ENCODE results near the gene ATP1B3. TPM values are rescaled to one million over a fixed set of nuclear protein-coding genes. Genes with fewer than 3 reads are reported as not detected.
A peak's percentile ranks its signal among the peaks of the same experiment; 100 is the strongest.

ATP1B3 gene
- total RNA-seq, 2 donors from 2014 or later, result 13.2 to 28.0 TPM

DNA sequence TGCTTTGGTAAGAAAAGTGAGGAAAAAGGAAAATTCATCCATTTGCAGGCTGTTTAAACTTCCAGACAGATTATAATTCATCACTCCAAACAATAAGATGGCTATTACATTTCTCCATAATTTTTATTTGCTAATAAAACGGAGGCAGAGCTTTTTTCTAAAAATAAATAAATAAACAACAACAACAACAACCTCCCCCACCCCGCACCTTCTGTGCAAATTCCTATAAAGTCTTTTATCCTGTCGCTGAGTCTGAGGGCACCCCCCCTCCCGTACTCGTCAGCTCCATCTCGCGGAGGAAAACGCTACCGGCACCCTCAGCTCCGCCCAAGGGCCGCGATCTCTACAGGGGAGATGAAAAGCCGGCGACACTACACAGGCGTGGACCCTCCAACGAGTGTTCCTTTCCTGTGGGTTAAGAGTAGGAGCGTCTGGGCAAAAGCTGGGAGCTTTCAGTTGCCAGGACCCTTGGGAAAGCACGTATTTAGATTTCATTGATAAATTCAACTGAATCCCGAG lies 1.0 kb upstream of the ATP1B3 start:
- DNase-seq, result peak; percentile 78 to 85 (median 84)
- H3K4me3 ChIP-seq, result peak overlapping the region; percentile 55 to 82
- intact Hi-C loops (cut with DNase I), result no loop called here
- 0% methylated on average over 17 to 19 of the region's 19 CpGs for WGBS, 2 donors
- no peaks in the 10 kb centered on the region for H3K27me3 ChIP-seq
- ATAC-seq, result peak; percentile 75
- H3K4me1 ChIP-seq, result peaks cover 22% of the 10 kb centered on the region
- no peaks in the 10 kb centered on the region for H3K36me3 ChIP-seq (replicated peaks in 1 of 2; ENCODE audit: insufficient read depth in 1 of 2, low read depth in 2 of 2)
- H3K27ac ChIP-seq, result peak overlapping the region; percentile 80 to 98 (median 92)
- no peak for TF ChIP-seq POLR2A (IDR thresholded peaks at IDR 0.05)
- TF ChIP-seq, protein P1, sequence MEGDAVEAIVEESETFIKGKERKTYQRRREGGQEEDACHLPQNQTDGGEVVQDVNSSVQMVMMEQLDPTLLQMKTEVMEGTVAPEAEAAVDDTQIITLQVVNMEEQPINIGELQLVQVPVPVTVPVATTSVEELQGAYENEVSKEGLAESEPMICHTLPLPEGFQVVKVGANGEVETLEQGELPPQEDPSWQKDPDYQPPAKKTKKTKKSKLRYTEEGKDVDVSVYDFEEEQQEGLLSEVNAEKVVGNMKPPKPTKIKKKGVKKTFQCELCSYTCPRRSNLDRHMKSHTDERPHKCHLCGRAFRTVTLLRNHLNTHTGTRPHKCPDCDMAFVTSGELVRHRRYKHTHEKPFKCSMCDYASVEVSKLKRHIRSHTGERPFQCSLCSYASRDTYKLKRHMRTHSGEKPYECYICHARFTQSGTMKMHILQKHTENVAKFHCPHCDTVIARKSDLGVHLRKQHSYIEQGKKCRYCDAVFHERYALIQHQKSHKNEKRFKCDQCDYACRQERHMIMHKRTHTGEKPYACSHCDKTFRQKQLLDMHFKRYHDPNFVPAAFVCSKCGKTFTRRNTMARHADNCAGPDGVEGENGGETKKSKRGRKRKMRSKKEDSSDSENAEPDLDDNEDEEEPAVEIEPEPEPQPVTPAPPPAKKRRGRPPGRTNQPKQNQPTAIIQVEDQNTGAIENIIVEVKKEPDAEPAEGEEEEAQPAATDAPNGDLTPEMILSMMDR (IDR thresholded peaks at IDR 0.05), result peak; percentile 56 to 87 (median 83)
- no peaks in the 10 kb centered on the region for H3K9me3 ChIP-seq

DNA sequence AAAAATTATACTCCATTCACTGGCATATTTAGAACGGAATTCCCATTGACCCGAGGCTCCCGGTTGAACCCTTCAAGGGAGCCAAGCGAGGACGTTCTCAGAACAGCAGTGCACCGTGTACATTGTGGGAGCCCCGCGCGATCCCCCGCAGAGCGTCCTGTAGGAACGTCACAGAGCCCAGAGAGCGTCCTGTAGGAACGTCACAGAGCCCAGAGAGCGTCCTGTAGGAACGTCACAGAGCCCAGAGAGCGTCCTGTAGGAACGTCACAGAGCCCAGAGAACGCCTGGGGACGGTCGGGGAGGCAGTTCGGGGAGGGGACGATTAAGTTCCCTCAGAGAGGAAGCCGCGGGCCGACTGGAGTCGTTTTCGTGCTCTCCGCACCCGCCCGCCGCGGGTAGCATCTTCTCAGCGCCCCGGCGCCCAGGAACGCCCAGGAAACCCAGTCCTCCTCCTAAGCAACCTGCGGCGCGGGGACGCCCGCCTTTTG lies 506 bp upstream of the ATP1B3 start:
- TF ChIP-seq, protein P1 (IDR thresholded peaks at IDR 0.05), result no peak
- TF ChIP-seq POLR2A (IDR thresholded peaks at IDR 0.05), result peak in 2 of 3 donors; percentile 21 to 47
- DNase-seq (peak; percentile 41 to 55 (median 53)), ATAC-seq (peak; percentile 60)
- Histone ChIP-seq H3K27me3 (no peaks in the 10 kb centered on the region), H3K9me3 (no peaks in the 10 kb centered on the region), H3K36me3 (replicated peaks in 1 of 2; ENCODE audit: insufficient read depth in 1 of 2, low read depth in 2 of 2) (no peaks in the 10 kb centered on the region), H3K4me1 (peaks cover 22% of the 10 kb centered on the region), H3K4me3 (peak overlapping the region; percentile 55 to 82), H3K27ac (peak overlapping the region; percentile 80 to 98 (median 92))
- intact Hi-C loops (cut with DNase I), result no loop called here
- WGBS, 2 donors, result 1% methylated on average over 42 of the region's 42 CpGs; no CpG with 5 or more reads in 1 of the 2 donors

DNA sequence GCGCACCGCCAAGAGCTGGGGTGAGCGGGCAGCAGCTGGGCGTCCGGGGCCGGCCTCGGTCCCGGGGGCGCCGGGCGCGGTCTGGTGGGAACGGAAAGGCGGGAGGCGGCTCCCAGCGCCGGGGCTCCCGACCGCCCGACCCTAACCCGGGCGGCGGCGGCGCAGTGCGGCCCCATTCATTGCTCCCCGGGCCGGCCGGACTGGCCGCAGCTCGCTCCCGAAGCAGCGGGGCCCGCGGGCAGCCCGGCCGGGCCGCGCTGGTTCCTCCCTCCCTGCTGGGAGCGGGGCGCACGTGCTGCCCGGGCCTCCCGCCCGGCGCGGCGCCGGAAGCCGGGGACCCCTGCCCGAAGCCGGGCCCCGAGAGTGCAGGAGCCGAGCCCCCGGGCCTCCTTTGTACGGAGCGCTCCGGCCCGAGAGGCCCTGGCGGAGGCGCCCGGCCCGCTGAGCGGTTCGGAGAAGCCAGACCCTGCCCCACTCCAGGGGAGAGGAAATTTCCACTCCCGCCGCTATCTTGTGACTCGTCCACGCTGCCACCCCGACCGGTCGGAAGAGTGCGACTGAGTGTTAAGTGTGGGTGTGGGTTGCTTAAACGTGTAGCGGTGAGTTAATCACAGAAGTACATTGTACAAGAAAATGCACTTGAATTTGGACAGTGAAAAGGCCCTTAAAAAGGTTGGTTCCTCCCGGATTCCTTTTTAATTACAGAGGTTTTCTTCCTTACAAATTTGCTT lies 613 bp downstream of the ATP1B3 start:
- H3K4me3 ChIP-seq, result peak overlapping the region; percentile 15 to 62
- no peaks in the 10 kb centered on the region for H3K27me3 ChIP-seq
- 0% methylated on average over 10 to 65 of the region's 76 CpGs for WGBS, 2 donors
- H3K27ac ChIP-seq, result peak overlapping the region; percentile 80 to 98 (median 92)
- no peaks in the 10 kb centered on the region for H3K9me3 ChIP-seq
- no peaks in the 10 kb centered on the region for H3K36me3 ChIP-seq (replicated peaks in 1 of 2; ENCODE audit: insufficient read depth in 1 of 2, low read depth in 2 of 2)
- ATAC-seq (peak; percentile 41), DNase-seq (peak; percentile 38 to 60 (median 48))
- intact Hi-C loops (cut with DNase I), result no loop called here
- TF ChIP-seq POLR2A (IDR thresholded peaks at IDR 0.05), result no peak
- TF ChIP-seq, protein P1 (IDR thresholded peaks at IDR 0.05), result no peak
- H3K4me1 ChIP-seq, result peaks cover 22% of the 10 kb centered on the region

DNA sequence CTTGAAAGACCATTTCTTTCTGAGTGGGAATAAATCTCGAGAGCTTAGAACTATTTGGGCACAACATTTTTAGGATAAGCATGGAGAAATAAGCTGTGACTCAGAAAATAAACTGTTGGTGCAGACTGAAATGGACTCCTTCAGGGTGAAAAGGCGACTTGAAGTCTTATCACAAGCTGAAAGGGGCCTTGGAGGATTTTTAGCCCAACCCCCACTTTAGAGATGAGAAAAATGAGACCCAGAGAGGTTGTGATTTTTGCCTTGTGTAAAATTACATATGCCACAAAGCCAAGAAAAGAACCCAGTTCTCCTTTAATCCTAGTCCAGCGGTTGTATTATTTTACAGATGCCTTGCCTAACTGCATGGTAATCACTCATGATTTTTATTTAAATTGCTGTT lies 1.5 kb downstream of the ATP1B3 start:
- no peak for TF ChIP-seq POLR2A (IDR thresholded peaks at IDR 0.05)
- TF ChIP-seq, protein P1 (IDR thresholded peaks at IDR 0.05), result no peak
- no peaks in the 10 kb centered on the region for H3K36me3 ChIP-seq (replicated peaks in 1 of 2; ENCODE audit: insufficient read depth in 1 of 2, low read depth in 2 of 2)
- peak overlapping the region in 1 of 4 donors; percentile 88 for H3K27ac ChIP-seq
- intact Hi-C loops (cut with DNase I), result no loop called here
- DNase-seq (no peak), ATAC-seq (no peak)
- no peaks in the 10 kb centered on the region for H3K27me3 ChIP-seq
- peaks cover 22% of the 10 kb centered on the region for H3K4me1 ChIP-seq
- H3K9me3 ChIP-seq, result no peaks in the 10 kb centered on the region
- 55% methylated on average over 3 of the region's 3 CpGs for WGBS, 2 donors
- H3K4me3 ChIP-seq, result no peak overlapping the region
